GM10266 (cell line): Measurements from ENCODE around the gene STEAP2.
"Not testable (repeated sequence)": the region's sequence is repeated elsewhere in the genome, so short reads cannot be mapped to it uniquely, and the experiment has no call there.

Experiments used
- DNase-seq: peaks from one replicate; pipeline ENCODE4 v3.0.0; 2012; ENCODE audit errors: extremely low spot score
- TF ChIP-seq, protein P1 (sequence below): IDR thresholded peaks from 2 replicates; pipeline ENCODE4 v1.5.1; 2012; ENCODE audit warnings: mild to moderate bottlenecking, low read depth; ENCODE audit not compliant: control insufficient read depth, insufficient read depth; ENCODE audit errors: missing control alignments

STEAP2 gene

DNA sequence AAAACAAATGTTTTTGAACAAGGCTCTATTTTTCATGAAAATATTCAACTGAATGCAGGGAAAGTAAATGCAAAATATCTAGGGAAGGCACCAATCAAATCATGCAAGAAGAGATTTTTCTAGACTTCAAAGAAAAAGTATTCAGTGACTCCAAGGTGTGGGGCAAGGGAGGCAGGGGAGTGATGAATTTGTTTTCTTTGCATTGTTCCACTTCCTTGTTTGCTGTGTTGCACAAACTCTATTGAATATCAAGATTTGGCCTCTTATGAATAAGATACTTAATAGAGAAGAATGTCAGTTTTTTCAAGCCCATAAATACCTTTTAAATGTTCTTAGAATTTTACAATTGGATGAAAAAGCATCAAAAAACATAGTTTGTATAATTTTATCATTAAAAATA lies 30.9 kb upstream of the STEAP2 start:
- DNase-seq = no peak
- TF ChIP-seq, protein P1, sequence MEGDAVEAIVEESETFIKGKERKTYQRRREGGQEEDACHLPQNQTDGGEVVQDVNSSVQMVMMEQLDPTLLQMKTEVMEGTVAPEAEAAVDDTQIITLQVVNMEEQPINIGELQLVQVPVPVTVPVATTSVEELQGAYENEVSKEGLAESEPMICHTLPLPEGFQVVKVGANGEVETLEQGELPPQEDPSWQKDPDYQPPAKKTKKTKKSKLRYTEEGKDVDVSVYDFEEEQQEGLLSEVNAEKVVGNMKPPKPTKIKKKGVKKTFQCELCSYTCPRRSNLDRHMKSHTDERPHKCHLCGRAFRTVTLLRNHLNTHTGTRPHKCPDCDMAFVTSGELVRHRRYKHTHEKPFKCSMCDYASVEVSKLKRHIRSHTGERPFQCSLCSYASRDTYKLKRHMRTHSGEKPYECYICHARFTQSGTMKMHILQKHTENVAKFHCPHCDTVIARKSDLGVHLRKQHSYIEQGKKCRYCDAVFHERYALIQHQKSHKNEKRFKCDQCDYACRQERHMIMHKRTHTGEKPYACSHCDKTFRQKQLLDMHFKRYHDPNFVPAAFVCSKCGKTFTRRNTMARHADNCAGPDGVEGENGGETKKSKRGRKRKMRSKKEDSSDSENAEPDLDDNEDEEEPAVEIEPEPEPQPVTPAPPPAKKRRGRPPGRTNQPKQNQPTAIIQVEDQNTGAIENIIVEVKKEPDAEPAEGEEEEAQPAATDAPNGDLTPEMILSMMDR = no peak

DNA sequence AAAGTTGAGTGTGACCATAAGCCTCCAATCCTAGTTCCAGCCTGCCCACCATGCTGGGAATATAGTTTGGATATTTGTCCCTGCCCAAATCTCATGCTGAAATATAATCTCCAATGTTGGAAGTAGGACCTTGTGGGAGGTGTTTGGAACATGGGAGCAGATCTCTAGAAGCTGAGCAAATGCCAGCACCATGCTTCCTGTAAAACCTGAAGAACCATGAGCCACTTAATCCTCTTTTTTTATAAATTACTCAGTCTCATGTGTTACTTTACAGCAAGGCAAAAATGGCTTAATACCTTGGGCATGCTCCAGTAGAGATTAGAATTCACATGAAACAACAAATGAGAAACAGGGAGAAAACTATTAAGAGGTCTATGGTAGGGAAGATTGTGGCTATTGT lies 30.1 kb upstream of the STEAP2 start:
- DNase-seq = no peak
- TF ChIP-seq, protein P1 = no peak

DNA sequence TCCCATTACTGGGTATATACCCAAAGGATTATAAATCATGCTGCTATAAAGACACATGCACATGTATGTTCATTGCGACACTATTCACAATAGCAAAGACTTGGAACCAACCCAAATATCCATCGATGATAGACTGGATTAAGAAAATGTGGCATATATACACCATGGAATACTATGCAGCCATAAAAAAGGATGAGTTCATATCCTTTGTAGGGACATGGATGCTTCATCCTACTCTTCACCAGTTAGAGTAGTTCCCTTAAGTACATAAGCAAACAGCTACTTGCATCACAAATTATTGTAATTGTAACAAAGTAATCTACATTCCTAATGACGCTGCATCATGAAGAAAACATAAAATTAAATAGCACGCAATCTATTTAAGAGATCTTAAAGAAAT lies 25.2 kb upstream of the STEAP2 start:
- not testable (repeated sequence) for DNase-seq

DNA sequence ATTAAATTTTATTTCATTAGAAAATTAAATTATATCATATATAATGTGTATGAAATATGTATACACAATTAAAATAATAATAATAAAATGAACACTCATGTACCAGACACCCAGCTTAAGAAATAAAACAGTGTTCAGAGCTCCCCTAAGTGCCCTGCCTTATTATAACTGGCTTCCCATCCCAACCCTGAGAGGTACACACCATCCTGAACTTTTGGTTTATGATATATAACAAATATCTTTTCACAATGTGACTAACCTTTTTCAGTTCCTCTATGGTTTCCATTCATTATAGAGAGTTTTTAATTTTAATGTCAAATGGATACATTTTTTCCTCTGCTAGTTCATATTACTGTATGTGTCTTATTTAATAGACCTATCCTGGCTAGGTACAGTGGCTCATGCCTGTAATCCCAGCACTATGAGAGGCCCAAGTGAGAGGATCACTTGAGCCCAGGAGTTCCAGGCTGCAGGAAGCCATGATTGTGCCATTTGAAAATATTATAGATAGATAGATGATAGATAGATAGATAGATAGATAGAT lies 24.0 kb upstream of the STEAP2 start:
- no peak for DNase-seq
- TF ChIP-seq, protein P1 = no peak

DNA sequence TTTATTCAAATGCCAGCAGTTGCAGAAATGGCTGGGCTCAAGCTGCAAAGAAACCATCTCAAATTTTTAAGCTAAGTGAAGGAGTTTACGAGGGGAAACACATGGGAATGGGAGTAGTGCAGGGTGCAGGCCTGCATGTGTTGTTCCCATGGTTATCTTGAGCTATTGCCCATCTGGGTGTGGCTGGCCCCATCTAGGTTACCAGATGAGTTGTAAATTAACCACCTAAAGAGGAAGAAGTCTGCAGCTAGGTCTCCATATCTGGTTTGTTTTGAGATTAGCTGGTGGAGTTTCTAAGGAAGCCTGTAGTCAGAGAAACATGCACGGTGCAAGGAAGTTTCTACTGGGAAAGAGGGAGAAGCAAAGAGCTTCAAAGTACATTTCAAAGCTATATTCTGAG lies 23.3 kb upstream of the STEAP2 start:
- TF ChIP-seq, protein P1 = no peak
- DNase-seq = no peak

DNA sequence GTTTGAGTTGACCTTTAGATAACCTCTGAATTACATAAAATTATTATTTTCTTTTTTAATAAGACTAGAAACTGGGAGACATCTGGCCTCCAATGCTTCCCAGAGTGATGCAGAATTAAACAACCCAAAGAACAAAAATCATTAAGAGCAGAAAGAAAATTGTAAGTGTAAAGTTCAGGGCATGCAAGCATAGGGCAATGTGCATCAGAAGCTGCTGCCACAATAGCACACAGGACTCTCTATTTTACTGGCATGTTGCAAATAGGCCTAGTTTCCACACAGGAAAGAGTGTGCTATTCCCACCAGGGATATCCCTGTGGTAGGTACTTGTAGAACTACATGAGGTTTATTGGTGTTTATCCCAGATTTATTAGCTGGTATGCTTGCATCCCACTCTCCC lies 20.5 kb upstream of the STEAP2 start:
- TF ChIP-seq, protein P1 = no peak
- no peak for DNase-seq

DNA sequence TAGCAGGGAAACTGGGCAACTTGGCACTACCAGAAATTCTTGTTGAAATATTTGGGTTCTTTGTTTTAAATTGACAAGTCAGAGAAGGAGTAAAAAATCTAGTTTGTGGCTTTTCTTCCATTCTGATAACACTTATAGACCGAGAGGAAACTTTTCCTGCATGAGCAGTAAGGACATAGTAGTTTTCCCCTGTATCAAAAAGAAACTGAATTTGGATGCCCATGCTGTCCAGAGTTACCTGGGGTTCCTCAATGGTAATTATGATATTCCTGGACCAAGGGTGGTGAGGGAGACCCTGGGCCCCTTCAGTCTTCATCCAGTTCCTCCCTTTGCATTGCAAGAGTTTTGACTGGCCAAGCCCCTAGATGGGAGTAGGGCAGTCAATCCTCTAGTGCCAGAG lies 19.9 kb upstream of the STEAP2 start:
- no peak for DNase-seq
- TF ChIP-seq, protein P1 = no peak
